ENCODE data around the gene PTPRA.
"Not testable (repeated sequence)": the region's sequence is repeated elsewhere in the genome, so short reads cannot be mapped to it uniquely, and the experiment has no call there.

PTPRA gene

DNA sequence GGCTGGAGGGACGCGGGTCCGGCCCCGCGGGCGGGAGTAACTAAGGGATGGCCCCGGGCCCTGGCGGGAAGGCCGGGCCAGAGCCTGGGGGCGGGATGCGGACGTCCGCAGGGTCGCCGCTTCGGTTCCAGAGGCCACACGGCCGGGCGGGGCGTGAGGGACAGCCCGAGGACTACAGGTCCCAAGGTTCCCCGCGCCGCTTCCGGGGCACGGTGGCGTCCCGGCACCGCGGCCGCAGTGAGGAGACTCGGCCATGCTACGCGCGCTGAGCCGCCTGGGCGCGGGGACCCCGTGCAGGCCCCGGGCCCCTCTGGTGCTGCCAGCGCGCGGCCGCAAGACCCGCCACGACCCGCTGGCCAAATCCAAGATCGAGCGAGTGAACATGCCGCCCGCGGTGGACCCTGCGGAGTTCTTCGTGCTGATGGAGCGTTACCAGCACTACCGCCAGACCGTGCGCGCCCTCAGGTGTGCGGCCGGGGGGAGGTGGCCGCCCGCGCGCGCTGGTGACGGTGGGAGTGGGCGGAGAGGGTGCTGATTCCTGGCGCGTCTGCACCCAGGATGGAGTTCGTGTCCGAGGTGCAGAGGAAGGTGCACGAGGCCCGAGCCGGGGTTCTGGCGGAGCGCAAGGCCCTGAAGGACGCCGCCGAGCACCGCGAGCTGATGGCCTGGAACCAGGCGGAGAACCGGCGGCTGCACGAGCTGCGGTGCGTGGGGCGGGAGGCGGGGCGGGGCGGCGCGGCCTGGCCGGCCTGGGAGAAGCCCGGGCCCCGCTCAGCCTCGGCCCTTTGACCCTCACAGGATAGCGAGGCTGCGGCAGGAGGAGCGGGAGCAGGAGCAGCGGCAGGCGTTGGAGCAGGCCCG lies 172.8 kb downstream of the PTPRA start, which contains the start of gene MRPS26:
MRPS26 (plus strand) TSS at position 237 of the 861 bp plus-strand sequence; CDS start at position 254, 17 bp downstream.
- DNase-seq, result peak; percentile 85 to 97

DNA sequence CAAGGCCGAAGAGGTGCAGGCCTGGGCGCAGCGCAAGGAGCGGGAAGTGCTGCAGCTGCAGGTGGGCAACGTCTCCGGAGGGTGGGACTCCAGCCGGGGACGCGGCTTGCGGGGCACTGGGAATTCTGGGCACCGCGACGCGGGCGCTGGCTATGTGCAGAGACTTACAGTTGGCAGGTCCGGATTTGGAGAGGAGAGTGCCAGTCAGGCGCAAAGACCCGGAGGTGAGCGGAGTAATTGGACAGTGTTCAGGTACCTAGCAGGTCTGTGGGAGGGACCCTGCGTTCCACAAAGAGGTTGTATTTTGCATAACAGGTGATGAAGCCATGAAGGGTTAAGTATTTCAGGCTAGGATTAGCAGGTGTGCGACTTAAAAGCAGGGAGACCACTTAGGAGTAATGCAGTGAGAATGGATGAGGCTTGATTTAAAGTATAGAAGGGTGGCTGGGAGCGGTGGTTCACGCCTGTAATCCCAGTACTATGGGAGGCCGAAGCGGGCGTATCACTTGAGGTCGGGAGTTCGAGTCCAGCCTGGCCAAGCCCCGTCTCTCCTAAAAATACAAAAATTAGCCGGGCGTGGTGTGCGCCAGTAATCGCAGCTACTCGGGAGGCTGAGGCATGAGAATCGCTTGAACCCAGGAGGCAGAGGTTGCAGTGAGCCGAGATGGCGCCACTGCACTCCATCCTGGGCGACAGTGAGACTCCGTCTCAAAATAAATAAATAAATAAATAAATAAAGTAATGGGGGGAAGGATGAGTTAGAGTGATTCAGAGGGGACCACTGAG lies 173.6 kb downstream of the PTPRA start:
- peak; percentile 95 for DNase-seq

DNA sequence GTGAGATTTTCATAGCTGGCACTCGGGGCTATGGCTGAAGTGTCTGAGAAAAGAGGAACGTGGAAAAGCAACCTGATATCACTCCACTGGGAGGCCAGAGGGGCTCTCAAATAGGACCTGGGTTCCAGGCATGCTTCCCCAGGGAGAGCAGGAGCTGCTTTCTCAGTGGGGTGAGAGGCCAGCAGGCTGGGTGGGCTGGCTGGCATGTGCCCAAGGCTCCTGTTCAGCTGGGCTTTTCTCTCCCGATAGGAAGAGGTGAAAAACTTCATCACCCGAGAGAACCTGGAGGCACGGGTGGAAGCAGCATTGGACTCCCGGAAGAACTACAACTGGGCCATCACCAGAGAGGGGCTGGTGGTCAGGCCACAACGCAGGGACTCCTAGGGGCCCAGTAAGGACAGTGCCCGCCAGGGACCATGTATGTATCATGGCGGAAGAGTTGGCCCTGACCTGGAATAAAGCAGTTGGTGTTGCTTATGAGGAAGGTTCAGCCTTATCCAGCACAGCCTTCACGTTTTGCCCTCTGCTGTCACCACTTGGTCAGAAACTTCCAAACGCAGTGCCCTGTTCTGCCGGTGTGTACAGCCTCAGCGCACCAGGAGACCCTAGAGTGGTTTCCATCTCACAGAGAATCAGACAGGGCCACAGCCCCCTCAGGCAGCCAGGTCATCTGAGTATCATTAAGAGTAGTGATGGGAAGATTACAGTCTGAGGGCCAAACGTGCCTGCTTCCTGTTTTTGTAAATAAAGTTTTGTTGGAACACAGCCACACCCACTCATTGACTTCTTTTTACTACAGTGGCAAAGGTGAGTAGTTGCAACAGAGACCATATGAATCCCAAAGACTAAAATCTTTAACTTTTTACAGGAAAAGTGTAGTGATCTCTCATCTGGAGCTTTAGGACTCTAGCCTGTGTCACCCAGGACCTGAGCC lies 174.5 kb downstream of the PTPRA start:
- no peak for DNase-seq

DNA sequence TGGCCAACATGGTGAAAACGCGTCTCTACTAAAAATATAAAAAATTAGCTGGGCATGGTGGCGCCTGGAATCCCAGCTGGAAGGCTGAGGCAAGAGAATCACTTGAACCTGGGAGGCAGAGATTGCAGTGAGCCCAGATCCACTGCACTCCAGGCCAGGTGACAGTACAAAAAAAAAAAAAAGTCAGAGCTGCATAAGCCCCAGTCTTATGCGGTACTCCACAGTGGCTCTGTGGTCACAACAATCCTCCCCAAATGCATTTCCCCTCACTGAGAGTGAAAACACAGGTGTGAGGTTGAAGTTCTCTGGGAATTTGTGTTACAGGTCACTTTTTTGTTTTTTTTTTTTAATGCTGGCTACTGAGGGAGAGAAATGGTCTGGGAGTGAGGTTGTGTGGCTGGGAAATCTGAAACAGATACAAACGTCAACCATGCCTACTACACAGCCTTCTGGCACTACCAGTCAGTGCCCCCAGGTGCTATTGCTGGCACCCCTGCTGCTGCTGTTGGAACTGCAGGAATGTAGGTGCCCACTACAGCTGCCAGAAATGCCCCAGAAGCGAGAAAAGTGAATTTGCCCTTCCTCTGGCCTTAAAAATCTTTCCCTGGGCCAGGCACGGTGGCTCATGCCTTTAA lies 178.2 kb downstream of the PTPRA start:
- no peak for DNase-seq

DNA sequence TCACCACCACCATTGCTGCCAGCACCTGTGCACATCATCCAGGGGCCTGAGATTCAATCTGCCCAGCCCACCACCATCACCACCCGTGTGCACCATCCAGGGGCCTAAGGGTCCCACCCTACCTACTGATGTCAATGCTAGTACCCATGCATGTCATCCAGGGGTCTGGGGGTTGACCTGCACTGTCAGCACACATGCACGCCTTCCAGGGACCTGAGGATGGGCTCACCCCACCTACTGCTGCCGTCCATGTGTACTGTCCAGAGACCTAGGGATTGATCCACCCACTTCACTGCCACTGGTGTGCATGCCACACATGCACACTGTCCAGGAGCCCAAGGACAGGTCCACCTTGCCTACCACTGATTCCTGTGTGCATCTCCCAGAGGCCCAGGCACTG lies 186.2 kb downstream of the PTPRA start:
- DNase-seq, result no peak

DNA sequence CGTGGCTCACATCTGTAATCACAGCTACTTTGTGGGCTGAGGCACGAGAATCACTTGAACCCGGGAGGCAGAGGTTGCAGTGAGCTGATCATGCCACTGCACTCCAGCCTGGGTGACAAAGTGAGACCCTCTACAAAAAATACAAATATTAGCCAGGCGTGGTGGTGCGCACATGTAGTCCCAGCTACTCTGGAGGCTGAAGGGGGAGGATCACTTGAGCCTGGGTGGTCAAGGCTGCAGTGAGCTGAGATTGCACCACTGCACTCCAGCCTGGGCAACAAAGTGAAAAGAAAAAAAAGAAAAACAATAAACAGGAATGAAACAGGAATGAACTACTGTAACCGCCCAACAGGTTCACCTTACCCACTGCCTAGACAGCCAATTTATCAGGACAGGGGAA lies 190.8 kb downstream of the PTPRA start:
- not testable (repeated sequence) for DNase-seq

DNA sequence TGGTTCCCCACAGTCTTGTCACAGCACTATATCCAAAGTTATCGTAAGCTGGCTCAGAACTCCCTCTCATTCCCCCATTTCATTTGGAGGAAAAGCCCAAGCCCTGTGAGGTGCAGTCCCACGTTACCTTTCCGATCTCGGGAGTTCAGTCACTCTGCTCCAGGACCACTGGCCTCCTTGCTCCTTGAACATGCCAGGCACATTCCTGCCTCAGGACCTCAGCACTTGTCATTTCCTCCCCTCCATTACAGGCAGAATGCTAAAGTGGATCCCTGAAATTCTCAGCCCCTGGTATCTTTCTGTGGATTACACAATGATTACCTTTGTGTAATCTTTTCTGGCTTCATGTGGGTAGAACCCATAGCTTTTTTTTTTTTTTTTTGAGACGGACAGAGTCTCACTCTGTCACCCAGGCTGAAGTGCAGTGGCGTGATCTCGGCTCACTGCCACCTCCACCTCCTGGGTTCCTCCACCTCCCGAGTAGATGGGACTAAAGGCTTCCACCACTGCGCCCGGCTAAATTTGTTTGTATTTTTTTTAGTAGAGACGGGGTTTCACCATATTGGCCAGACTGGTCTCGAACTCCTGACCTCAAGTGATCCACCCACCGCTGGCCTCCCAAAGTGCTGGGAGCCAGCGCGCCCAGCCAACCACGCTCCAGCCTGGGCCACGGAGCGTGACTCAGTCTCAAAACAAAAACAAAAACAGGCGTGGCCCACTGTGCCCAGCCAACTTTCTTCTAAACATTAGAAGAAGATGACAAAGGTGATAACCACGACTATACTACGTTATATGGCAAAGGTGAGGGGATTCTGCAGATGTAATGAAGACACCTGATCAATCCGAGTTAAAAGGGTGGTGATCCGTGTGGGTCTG lies 194.1 kb downstream of the PTPRA start:
- DNase-seq, result no peak

DNA sequence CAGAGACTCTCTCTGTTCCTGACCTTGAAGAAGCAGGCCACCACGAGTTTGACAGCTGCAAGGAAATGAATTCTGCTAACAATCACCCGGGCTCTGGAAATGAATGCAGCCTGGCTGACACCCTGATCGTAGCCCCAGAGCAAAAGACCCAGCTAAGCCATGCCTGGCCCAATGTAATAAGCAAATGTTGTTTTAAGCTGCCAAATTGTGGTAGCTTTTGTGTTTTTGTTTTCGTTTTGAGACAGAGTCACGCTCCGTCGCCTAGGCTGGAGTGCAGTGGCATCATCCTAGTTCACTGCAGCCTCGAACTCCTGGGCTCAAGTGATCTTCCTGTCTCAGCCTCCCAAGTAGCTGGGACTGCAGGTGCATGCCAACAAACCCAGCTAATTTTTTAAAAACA lies 194.8 kb downstream of the PTPRA start:
- no peak for DNase-seq

DNA sequence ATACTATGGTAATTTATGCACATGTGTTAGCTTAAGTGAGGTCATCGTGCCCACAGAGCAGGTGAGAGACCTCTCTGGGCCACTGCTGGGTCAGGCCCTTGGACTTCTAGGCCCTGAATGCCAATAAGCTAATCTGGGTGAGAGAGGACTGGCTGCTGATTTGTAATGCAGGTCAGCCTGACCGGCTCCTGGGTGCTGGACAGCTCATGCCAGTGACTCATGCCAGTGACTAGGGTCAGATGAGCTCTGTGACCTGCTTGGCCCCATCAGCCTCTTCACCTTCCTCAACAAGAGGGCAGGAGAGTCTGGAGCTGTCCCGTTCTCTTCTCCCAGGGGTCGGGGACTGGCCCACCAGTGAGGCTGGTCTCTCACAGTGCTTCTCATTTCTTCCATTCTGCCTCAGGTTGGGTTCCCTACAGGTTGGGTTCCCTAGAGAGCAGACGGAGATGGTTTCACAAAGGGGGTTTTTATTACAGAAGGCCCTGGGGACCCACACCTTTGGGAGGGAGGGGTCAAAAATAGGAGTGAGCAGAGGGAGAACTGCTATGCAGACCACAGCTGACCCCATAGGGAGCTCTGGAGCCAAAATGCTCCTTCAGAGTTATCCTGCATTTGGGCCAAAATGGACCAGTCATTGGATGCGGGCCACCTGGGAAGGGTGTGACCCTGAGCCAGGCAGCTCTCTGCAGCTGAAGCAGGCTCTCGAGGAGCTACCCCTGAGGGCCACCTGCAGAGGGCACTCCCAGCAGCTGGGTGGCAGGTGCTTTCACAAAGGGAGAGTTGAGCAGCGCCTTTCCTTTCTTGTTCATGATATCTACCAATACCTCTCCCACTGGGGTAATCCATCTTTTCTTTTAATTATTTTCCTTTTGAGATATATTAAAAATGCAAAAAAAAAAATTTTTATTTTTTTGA lies 196.0 kb downstream of the PTPRA start:
- DNase-seq, result peak in 1 of 2 experiments; percentile 58

DNA sequence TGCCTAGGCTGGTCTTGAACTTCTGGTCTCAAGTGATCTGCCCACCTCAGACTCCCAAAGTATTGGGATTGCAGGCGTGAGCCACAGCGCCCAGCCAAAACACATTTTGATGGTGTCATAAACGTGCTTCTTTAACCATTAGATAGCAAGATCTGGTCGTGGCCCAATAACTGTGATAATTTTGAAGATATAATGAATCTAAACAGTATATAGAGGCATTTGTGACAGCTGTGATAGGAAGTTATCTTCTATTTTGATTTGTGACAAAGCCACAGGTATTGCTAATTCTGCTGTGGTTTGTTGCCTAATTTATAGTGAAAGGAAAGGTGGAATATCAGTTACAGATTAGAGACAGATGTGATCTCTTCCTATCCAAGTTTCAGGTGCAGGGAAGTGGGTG lies 197.4 kb downstream of the PTPRA start:
- no peak for DNase-seq

DNA sequence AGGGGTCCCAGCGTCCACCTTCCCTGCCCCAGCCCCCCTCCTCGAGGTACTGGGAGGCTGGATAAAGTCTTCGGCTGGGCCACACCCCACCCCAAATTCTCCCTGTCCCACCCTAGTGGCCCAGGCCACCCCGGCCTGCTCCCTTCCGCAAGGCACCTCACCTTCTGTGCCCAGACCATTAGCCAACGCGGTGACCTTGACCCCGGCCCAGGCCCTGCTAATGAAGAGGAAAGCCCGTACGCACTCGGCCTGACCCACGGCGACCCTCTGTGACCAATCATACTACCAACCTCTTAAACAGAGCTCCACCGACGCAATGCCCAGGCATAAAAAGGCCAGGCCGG lies 198.0 kb downstream of the PTPRA start:
- no peak for DNase-seq

DNA sequence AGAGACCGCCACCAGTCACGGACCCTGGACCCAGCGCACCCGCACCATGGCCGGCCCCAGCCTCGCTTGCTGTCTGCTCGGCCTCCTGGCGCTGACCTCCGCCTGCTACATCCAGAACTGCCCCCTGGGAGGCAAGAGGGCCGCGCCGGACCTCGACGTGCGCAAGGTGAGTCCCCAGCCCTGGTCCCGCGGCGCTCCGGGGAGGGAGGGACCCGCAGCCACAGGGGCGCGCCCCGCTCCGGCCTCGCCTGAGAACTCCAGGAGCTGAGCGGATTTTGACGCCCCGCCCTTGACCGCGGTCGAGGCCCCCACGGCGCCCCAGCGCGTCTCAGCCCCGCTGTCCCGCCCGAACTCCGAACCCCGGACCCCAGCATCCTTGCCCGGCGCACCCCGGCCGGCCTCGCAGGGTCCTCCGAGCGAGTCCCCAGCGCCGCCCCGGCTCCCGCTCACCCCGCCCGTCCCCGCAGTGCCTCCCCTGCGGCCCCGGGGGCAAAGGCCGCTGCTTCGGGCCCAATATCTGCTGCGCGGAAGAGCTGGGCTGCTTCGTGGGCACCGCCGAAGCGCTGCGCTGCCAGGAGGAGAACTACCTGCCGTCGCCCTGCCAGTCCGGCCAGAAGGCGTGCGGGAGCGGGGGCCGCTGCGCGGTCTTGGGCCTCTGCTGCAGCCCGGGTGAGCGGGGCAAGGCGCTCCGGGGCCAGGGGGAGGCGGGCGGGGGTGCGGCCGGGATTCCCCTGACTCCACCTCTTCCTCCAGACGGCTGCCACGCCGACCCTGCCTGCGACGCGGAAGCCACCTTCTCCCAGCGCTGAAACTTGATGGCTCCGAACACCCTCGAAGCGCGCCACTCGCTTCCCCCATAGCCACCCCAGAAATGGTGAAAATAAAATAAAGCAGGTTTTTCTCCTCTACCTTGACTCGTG lies 198.6 kb downstream of the PTPRA start, which contains the start of gene OXT:
OXT (plus strand) TSS at position 11 of the 920 bp plus-strand sequence; CDS start at position 47, 36 bp downstream.
- peak in 1 of 2 experiments; percentile 36 for DNase-seq

DNA sequence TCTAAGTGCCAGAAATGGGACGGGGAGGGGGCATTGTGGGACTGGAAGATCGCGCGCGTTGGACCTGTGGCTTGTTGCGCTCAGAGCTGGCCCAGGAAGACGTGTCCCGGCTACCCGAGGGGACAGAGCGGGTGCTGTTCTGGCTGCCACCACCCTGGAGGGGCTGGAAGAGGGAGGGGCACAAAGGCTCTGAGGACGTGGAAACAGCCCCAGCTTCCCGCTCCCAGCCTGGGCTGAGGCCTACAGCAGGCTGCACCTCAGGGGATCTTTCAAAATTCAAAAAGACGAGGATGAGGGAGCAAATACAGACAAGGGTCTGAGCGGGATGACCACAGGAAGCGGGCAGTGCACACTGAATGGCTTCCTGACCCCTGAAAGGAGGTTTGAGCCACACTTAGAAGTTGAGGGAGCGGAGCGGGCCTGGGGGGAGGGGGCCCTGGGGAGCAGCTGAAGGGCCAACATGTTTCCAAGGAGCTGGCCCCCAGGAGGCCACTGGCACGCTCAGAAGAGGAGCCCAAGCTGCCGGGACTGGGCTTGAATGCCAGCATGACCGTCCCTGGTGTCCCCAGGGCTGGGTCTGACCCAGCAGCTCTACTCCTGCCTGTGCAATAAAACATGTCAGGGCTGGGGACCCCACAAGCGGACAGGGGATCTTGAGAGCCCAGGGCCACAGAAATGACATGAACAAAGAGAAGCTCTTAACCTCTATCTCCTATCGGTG lies 199.4 kb downstream of the PTPRA start:
- DNase-seq, result no peak

DNA sequence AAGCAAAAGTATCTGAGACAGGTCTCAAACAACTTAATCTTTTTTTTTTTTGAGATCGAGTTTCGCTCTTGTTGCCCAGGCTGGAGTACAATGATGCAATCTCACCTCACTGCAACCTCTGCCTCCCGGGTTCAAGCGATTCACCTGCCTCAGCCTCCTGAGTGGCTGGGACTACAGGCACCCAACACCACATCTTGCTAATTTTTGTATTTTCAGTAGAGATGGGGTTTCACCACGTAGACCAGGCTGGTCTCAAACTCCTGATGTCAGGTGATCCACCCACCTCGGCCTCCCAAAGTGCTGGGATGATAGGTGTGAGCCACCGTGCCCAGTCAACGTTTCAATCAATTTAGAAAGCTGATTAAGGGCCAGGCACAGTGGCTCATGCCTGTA lies 200.0 kb downstream of the PTPRA start:
- not testable (repeated sequence) for DNase-seq

DNA sequence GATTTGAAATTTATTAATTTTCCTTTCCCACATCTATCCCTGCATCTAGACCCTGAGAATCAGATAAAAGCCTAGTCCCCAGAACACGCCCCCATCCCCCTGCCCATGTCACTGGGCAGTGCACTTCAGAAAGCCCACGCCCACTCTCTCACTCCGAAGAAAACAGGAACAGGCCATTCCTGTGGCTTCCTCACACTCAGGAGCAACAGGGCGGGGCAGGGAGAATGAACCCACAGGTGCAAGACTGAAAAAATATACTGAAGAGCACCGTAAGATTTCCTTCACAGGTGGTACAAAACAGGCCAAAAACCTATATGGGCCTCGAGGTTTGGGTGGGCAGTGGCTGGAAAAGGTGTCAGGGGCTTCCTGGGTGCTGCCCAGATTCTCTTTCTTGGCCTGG lies 201.5 kb downstream of the PTPRA start:
- DNase-seq, result no peak

DNA sequence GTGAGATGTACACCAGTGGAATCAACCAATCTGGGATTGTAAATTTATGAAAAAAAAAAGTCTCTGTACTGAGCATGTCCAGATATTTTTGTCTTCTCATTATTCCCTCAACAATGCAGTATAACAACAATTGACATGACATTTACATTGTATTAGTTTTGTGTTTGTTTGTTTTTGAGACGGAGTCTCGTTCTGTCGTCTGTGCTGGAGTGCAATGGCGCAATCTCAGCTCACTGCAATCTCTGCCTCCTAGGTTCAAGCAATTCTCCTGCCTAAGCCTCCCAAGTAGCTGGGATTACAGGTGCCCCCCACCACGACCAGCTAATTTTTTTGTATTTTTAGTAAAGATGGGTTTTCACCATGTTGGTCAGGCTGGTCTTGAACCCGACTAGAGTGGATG lies 202.0 kb downstream of the PTPRA start:
- not testable (repeated sequence) for DNase-seq

DNA sequence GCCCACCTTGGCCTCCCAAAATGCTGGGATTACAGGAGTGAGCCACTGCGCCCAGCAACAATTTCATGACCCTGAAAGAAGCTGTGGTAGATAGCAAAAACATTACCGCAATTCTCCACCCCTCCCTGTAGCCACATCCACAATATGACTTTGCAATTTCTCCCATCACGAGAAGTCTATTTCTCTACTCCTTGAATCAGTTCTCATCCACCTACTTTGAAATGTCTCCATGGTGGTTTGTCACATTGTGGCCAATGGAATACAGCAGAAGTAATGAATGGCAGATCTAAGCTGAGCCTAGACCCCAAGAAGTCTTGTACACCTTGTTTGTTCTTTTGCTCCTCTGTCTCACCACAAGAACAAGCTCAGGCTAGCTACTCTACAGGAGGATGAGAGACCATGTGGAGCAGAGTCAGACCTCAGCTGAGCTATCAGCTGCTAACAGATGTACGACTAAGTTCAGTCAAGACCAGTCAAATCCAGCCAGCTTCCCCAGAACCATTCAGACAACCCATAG lies 204.4 kb downstream of the PTPRA start:
- DNase-seq, result no peak

DNA sequence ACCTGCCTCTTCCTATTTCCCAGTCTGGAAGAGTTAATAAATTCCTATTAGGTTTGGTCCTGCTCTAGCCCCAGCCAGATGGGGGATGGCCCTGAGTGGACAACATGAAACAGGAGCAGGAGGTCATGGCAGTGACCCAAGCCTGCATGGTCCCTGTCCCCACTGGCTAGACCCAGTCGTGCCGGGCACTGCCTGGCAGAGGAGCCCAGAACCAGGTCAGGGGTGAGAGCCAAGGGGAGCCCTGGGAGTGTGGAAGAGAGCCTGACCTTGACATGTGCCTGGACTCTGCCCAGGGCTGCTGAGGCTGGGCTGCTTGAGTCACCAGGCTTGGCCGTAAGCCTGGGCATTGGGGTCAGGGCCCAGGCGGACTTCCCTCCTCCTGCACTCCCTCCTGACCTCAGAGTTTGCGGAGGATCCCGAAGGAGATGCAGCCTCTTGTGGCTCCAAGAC lies 207.7 kb downstream of the PTPRA start:
- DNase-seq, result no peak

Data from NCI-H526 (cell line).